H9 (cell line): ENCODE results near the gene IGFLR1. TPM values are rescaled to one million over a fixed set of nuclear protein-coding genes. Genes with fewer than 3 reads are reported as not detected.
A peak's percentile ranks its signal among the peaks of the same experiment; 100 is the strongest.

Source experiments
- DNase-seq: peaks from one replicate; pipeline ENCODE4 v3.0.0-alpha.2; 2017
- H2AFZ ChIP-seq: one replicate; pipeline ENCODE4 v1.6.1; 2013; ENCODE audit warnings: mild to moderate bottlenecking, low read length, control low read depth, moderate library complexity
- H2AK5ac ChIP-seq: 2 replicates; pipeline ENCODE4 v1.6.1; 2013; ENCODE audit warnings: low read length, control low read depth, mixed read lengths; ENCODE audit not compliant: insufficient read length
- H2BK120ac ChIP-seq: one replicate; pipeline ENCODE4 v1.6.1; 2013; ENCODE audit warnings: low read depth, mild to moderate bottlenecking, low read length, control low read depth, inconsistent platforms; ENCODE audit not compliant: poor library complexity, severe bottlenecking
- H2BK12ac ChIP-seq: 2 replicates; pipeline ENCODE4 v1.6.1; 2013; ENCODE audit warnings: low read length, control low read depth, mixed read lengths, low read depth; ENCODE audit not compliant: insufficient read length
- H2BK15ac ChIP-seq: 2 replicates; pipeline ENCODE4 v1.6.1; 2013; ENCODE audit warnings: low read depth, low read length, control low read depth
- H2BK20ac ChIP-seq: one replicate; pipeline ENCODE4 v1.6.1; 2013; ENCODE audit warnings: low read depth, mild to moderate bottlenecking, low read length, control low read depth, inconsistent platforms; ENCODE audit not compliant: poor library complexity, severe bottlenecking
- H2BK5ac ChIP-seq: 2 replicates; pipeline ENCODE4 v1.6.1; 2013; ENCODE audit warnings: low read length, control low read depth, mixed read lengths; ENCODE audit not compliant: insufficient read length
- H3K14ac ChIP-seq: 2 replicates; pipeline ENCODE4 v1.6.1; 2013; ENCODE audit warnings: low read length, control low read depth; ENCODE audit not compliant: insufficient read depth
- H3K18ac ChIP-seq: 2 replicates; pipeline ENCODE4 v1.6.1; 2013; ENCODE audit warnings: low read depth, mild to moderate bottlenecking, mixed read lengths, low read length, control low read depth; ENCODE audit not compliant: insufficient read length
- H3K23ac ChIP-seq: 2 replicates; pipeline ENCODE4 v1.6.1; 2013; ENCODE audit warnings: low read length, control low read depth, mixed read lengths, low read depth; ENCODE audit not compliant: insufficient read length
- H3K23me2 ChIP-seq: 2 replicates; pipeline ENCODE4 v1.6.1; 2013; ENCODE audit warnings: low read depth, mild to moderate bottlenecking, mixed read lengths, low read length, control low read depth; ENCODE audit not compliant: insufficient read length, poor library complexity, severe bottlenecking
- H3K27ac ChIP-seq: 2 replicates; pipeline ENCODE4 v1.5.1; 2013; ENCODE audit warnings: low read length, control low read depth, mixed read lengths, low read depth; ENCODE audit not compliant: insufficient read length
- H3K27me3 ChIP-seq: 2 replicates; pipeline ENCODE4 v1.6.1; 2013; ENCODE audit warnings: low read length, control low read depth, inconsistent platforms; ENCODE audit not compliant: insufficient read depth
- H3K4ac ChIP-seq: 2 replicates; pipeline ENCODE4 v1.6.1; 2013; ENCODE audit warnings: low read depth, mild to moderate bottlenecking, control low read depth, inconsistent platforms, low read length, moderate library complexity
- H3K4me1 ChIP-seq: 2 replicates; pipeline ENCODE4 v1.6.1; 2013; ENCODE audit warnings: low read length, control low read depth, inconsistent platforms; ENCODE audit not compliant: insufficient read depth
- H3K4me2 ChIP-seq: 2 replicates; pipeline ENCODE4 v1.6.1; 2013; ENCODE audit warnings: low read length, control low read depth, mixed read lengths; ENCODE audit not compliant: insufficient read length, insufficient read depth
- H3K56ac ChIP-seq: 2 replicates; pipeline ENCODE4 v1.6.1; 2013; ENCODE audit warnings: low read depth, mild to moderate bottlenecking, mixed read lengths, low read length, control low read depth; ENCODE audit not compliant: insufficient read length
- H3K79me1 ChIP-seq: 2 replicates; pipeline ENCODE4 v1.6.1; 2013; ENCODE audit warnings: low read depth, mild to moderate bottlenecking, moderate library complexity, low read length, control low read depth, inconsistent platforms; ENCODE audit not compliant: insufficient read depth, poor library complexity, severe bottlenecking
- H3K79me2 ChIP-seq: 2 replicates; pipeline ENCODE4 v1.6.1; 2013; ENCODE audit warnings: low read length, control low read depth, inconsistent platforms; ENCODE audit not compliant: insufficient read depth
- H3K9ac ChIP-seq: 2 replicates; pipeline ENCODE4 v1.6.1; 2013; ENCODE audit warnings: low read length, control low read depth, mixed read lengths; ENCODE audit not compliant: insufficient read length; ENCODE audit errors: extremely low read depth
- H3K9me3 ChIP-seq: one replicate; pipeline ENCODE4 v1.6.1; 2013; ENCODE audit warnings: low read depth, low read length, inconsistent platforms; ENCODE audit not compliant: control insufficient read depth
- H3T11ph ChIP-seq: one replicate; pipeline ENCODE4 v1.6.1; 2013; ENCODE audit warnings: mild to moderate bottlenecking, low read length, control low read depth, inconsistent platforms
- H4K20me1 ChIP-seq: one replicate; pipeline ENCODE4 v1.6.1; 2013; ENCODE audit not compliant: control insufficient read depth, insufficient read length, insufficient read depth
- H4K5ac ChIP-seq: 2 replicates; pipeline ENCODE4 v1.6.1; 2013; ENCODE audit warnings: low read depth, mild to moderate bottlenecking, mixed read lengths, low read length, control low read depth; ENCODE audit not compliant: insufficient read length
- H4K8ac ChIP-seq: replicated peaks from 2 replicates; pipeline ENCODE4 v1.6.1; 2013; ENCODE audit warnings: low read length, control low read depth, mixed read lengths, low read depth; ENCODE audit not compliant: insufficient read length
- H4K91ac ChIP-seq: 2 replicates; pipeline ENCODE4 v1.6.1; 2013; ENCODE audit warnings: low read depth, mild to moderate bottlenecking, moderate library complexity, mixed read lengths, low read length, control low read depth; ENCODE audit not compliant: insufficient read length
- H3K27ac Mint-ChIP-seq, 3 experiments: 2 replicates in 2 of 3; 3 replicates in 1 of 3; pipeline ENCODE4 v1.8.0; 2020 to 2021; ENCODE audit warnings: mixed read lengths in 3 of 3, mild to moderate bottlenecking in 1 of 3, moderate library complexity in 1 of 3
- H3K27me3 Mint-ChIP-seq: 2 replicates; pipeline ENCODE4 v1.8.0; 2021; ENCODE audit warnings: low read depth, mild to moderate bottlenecking, moderate library complexity, mixed read lengths
- H3K36me3 Mint-ChIP-seq, 3 experiments: 2 replicates in 2 of 3; 3 replicates in 1 of 3; pipeline ENCODE4 v1.8.0; 2020 to 2021; ENCODE audit warnings: low read depth in 3 of 3, mixed read lengths in 3 of 3; ENCODE audit not compliant: insufficient read depth in 1 of 3
- H3K4me1 Mint-ChIP-seq, 2 experiments: 2 replicates each; pipeline ENCODE4 v1.8.0; 2020; ENCODE audit warnings: mixed read lengths in 2 of 2
- H3K4me3 Mint-ChIP-seq, 2 experiments: 2 replicates in 1 of 2; 3 replicates in 1 of 2; pipeline ENCODE4 v1.8.0; 2020 to 2021; ENCODE audit warnings: mild to moderate bottlenecking in 2 of 2, mixed read lengths in 2 of 2, moderate library complexity in 1 of 2
- H3K9me3 Mint-ChIP-seq, 2 experiments: 2 replicates in 1 of 2; 3 replicates in 1 of 2; pipeline ENCODE4 v1.8.0; 2020; ENCODE audit warnings: mild to moderate bottlenecking in 2 of 2, mixed read lengths in 2 of 2, moderate library complexity in 1 of 2
- WGBS: extraction: QIAGEN DNeasy Blood & Tissue Kit; methylation state at CpG from one replicate; pipeline ENCODE4 v1.1.7; 2013; ENCODE audit warnings: missing lambda C conversion rate, low lambda C conversion rate, mixed read lengths; ENCODE audit not compliant: insufficient read length; ENCODE audit errors: extremely low coverage; 5-methylcytosine and 5-hydroxymethylcytosine counted together
- total RNA-seq: library from RNA; stranded (reverse); gene quantifications from 2 replicates; pipeline ENCODE4 v1.2.1, GENCODE V29; 2021
- TF ChIP-seq, protein P1 (sequence below): fragments of 200-600 bp; sonication (generic); conservative IDR thresholded peaks from 3 replicates; pipeline ENCODE4 v1.8.0; 2021; ENCODE audit warnings: antibody characterized with exemption, mild to moderate bottlenecking

Gene IGFLR1
- total RNA-seq, 1 experiment from 2014 or later: 2.9 TPM

DNA sequence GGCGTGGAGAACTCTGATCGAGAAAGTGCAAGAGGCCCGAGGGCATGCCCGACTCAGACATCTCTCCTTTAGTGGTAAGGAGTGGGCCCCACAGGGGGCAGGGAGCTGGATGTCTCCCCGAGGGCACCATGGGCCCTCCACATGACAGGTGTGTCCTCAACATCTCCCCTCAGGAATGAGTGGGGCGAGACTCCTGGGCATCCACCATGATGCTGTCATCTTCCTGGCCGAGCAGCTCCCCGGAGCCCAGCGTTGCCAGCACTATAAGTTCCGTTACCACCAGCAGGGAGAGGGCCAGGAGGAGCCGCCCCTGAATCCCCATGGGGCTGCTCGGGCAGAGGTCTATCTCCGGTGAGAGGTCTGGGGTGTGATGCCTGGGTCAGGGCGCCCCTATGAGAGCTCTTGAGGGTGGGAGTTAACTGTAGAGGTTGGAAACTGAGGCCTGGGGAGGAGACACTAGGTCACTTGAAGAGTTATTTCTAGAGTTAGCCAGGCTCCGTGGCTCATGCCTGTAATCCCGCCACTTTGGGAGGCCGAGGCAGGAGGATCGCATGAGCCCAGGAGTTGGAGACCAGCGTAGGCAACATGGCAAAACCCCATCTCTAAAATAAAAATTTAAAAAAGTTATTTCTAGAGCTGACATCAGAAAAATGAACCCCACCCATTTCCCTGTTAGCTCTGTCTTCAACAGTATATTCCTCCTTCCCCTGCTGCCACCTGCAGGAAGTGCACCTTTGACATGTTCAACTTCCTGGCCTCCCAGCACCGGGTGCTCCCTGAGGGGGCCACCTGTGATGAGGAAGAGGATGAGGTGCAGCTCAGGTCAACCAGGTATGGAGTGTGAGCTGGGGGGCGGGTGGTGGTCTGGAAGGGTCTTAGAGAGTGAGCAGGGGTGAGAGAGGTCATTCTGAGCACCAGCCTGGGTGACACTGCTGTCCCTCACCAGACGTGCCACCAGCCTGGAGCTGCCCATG is 5.1 kb downstream of the IGFLR1 start:
- TF ChIP-seq, protein P1, sequence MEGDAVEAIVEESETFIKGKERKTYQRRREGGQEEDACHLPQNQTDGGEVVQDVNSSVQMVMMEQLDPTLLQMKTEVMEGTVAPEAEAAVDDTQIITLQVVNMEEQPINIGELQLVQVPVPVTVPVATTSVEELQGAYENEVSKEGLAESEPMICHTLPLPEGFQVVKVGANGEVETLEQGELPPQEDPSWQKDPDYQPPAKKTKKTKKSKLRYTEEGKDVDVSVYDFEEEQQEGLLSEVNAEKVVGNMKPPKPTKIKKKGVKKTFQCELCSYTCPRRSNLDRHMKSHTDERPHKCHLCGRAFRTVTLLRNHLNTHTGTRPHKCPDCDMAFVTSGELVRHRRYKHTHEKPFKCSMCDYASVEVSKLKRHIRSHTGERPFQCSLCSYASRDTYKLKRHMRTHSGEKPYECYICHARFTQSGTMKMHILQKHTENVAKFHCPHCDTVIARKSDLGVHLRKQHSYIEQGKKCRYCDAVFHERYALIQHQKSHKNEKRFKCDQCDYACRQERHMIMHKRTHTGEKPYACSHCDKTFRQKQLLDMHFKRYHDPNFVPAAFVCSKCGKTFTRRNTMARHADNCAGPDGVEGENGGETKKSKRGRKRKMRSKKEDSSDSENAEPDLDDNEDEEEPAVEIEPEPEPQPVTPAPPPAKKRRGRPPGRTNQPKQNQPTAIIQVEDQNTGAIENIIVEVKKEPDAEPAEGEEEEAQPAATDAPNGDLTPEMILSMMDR: peak; percentile 32; the same call in 1 of the 3 replicates
- H4K8ac ChIP-seq: no peak overlapping the region
- H3K4me1 Mint-ChIP-seq: peaks cover 6 to 8% of the 10 kb centered on the region in 2 experiments
- no peaks in the 10 kb centered on the region for H3K27me3 ChIP-seq
- no peaks in the 10 kb centered on the region for H3K9me3 ChIP-seq
- no peak overlapping the region for H3K23ac ChIP-seq
- no peak overlapping the region for H4K91ac ChIP-seq
- peaks cover 6% of the 10 kb centered on the region for H3K23me2 ChIP-seq
- H2BK20ac ChIP-seq: no peak overlapping the region
- H2BK15ac ChIP-seq: no peak overlapping the region
- peaks cover 34 to 52% (median 51%) of the 10 kb centered on the region in 3 experiments; a peak in 6 of 7 replicates for H3K36me3 Mint-ChIP-seq
- H2BK5ac ChIP-seq: no peak overlapping the region
- H3K18ac ChIP-seq: no peak overlapping the region
- no peak overlapping the region for H4K5ac ChIP-seq
- no peak overlapping the region for H3T11ph ChIP-seq
- H3K14ac ChIP-seq: no peak overlapping the region
- no peak overlapping the region; a peak in 1 of 7 replicates for H3K27ac Mint-ChIP-seq
- H2AK5ac ChIP-seq: no peak overlapping the region
- no CpG with 5 or more reads among the region's 22 CpGs for WGBS
- H3K4me3 Mint-ChIP-seq: no peak overlapping the region
- H3K27ac ChIP-seq: no peak overlapping the region
- H3K79me2 ChIP-seq: no peaks in the 10 kb centered on the region
- no peaks in the 10 kb centered on the region for H4K20me1 ChIP-seq
- DNase-seq: no peak
- H3K4ac ChIP-seq: no peak overlapping the region
- no peaks in the 10 kb centered on the region for H3K79me1 ChIP-seq
- no peak overlapping the region for H3K56ac ChIP-seq
- no peaks in the 10 kb centered on the region for H3K9me3 Mint-ChIP-seq
- no peaks in the 10 kb centered on the region for H3K4me1 ChIP-seq
- no peak overlapping the region for H2BK120ac ChIP-seq
- no peak overlapping the region for H3K9ac ChIP-seq
- no peak overlapping the region for H2BK12ac ChIP-seq
- no peaks in the 10 kb centered on the region for H3K27me3 Mint-ChIP-seq
- no peak overlapping the region for H3K4me2 ChIP-seq
- no peak overlapping the region for H2AFZ ChIP-seq
